Heart left ventricle (tissue), 16 donors: ENCODE data around the gene COPB1. TPM values are rescaled to one million over a fixed set of nuclear protein-coding genes. Genes with fewer than 3 reads are reported as not detected.
"Not testable (repeated sequence)": the region's sequence is repeated elsewhere in the genome, so short reads cannot be mapped to it uniquely, and the experiment has no call there.

Source experiments
- ATAC-seq, 4 donors: fragments of 200-7000 bp; cut with Tn5 transposase; one replicate each; pipeline ENCODE4 v1.9.1; 2020 to 2022; ENCODE audit warnings: moderate library complexity in 4 of 4, mild to moderate bottlenecking in 3 of 4, moderate number of reproducible peaks in 1 of 4
- DNase-seq, 5 donors: peaks; one replicate each; pipeline ENCODE4 v3.0.0-alpha.2; 2020
- H3K27ac ChIP-seq, 12 donors: fragments of 200-600 bp; sonication (generic) in 4 of 12; one replicate each; pipeline versions ENCODE4 v1.5.0 to v1.8.0; 2016 to 2022; ENCODE audit warnings: mild to moderate bottlenecking in 2 of 12
- H3K27me3 ChIP-seq, 9 donors: fragments of 200-600 bp; sonication (generic) in 2 of 9; one replicate each; pipeline versions ENCODE4 v1.5.1 to v1.8.0; 2016 to 2022; ENCODE audit warnings: mild to moderate bottlenecking in 3 of 9
- H3K36me3 ChIP-seq, 9 donors: fragments of 200-600 bp; sonication (generic) in 2 of 9; one replicate each; pipeline versions ENCODE4 v1.5.0 to v1.8.0; 2018 to 2022; ENCODE audit warnings: mild to moderate bottlenecking in 2 of 9
- H3K4me1 ChIP-seq, 12 donors: fragments of 200-600 bp; sonication (generic) in 4 of 12; one replicate each; pipeline versions ENCODE4 v1.5.0 to v1.8.0; 2016 to 2022; ENCODE audit warnings: mild to moderate bottlenecking in 3 of 12
- H3K4me3 ChIP-seq, 12 donors: fragments of 200-600 bp; sonication (generic) in 4 of 12; one replicate each; pipeline versions ENCODE4 v1.5.0 to v1.8.0; 2017 to 2022; ENCODE audit warnings: mild to moderate bottlenecking in 9 of 12, moderate library complexity in 4 of 12
- H3K9me3 ChIP-seq, 12 donors: fragments of 200-600 bp; sonication (generic) in 4 of 12; one replicate each; pipeline versions ENCODE4 v1.5.0 to v1.8.0; 2016 to 2022; ENCODE audit warnings: mild to moderate bottlenecking in 1 of 12
- POLR2A ChIP-seq, 2 donors: fragments of 450-650 bp; IDR thresholded peaks; one replicate each; pipeline ENCODE4 v1.6.1; 2017; ENCODE audit warnings: antibody characterized with exemption in 2 of 2, mild to moderate bottlenecking in 2 of 2, moderate library complexity in 2 of 2
- WGBS, 4 donors: extraction: QIAGEN DNeasy Blood & Tissue Kit in 2 of 4; methylation state at CpG; one replicate each; pipeline versions ENCODE4 v1.1.5 to v1.1.7; 2013 to 2018; 5-methylcytosine and 5-hydroxymethylcytosine counted together
- intact Hi-C, 10 donors: fragments of 100-400 bp; cut with DNase I; formaldehyde crosslinking; loops; one replicate each; pipeline versions ENCODE4 v1.11.1 to v1.14.2; 2022
- polyA plus RNA-seq, 2 donors: library from polyadenylated mRNA; stranded (reverse); fragments of 200-250 nt; gene quantifications; one replicate each; pipeline ENCODE4 v1.2.3, GENCODE V29; 2013
- total RNA-seq, 9 donors: library from RNA; depleted of rRNA in 2 of 9; stranded (reverse); fragments of >200 nt in 2 of 9; fragmentation: NEBNext Ultra II Directional in 3 of 9; extraction: Animal tissue kit (Norgen Biotek cat#: 25700) in 3 of 9; gene quantifications; one replicate each; pipeline versions ENCODE4 v1.1.0 to v1.2.4, GENCODE V29; 2016 to 2023
- TF ChIP-seq, protein P1 (sequence below), 12 donors: fragments of 200-600 bp; sonication (generic) in 4 of 12; IDR thresholded peaks; one replicate each; pipeline versions ENCODE4 v1.5.0 to v1.8.0; 2018 to 2022; ENCODE audit warnings: antibody characterized with exemption in 12 of 12, mild to moderate bottlenecking in 5 of 12
- donor health status: ischemic (EF 13 %, LVEDD 7.1; RV severe dilation, severe dysfunction).
- donor health status: healthy with polysubstance abuse.
- donor health status: DM: no; HTN: yes; CAD: no.
- donor health status: DM: no; HTN: no; CAD: no.
- donor health status: ischemic (EF 25% LVEDD 6.9; RV normal size, moderate dysfunction).
- donor health status: ischemic (EF 25% LVEDD 5.7; RV mildly dilated, moderate dysfunction).
- donor health status: healthy.
- donor health status: DM: yes; HTN: yes; CAD: no.
- donor health status: ischemic (EF 35%, LVEDD 5.7; RV mildly dilated, moderate dysfunction).
- donor health status: nonischemic (EF 11% LVEDD 7.7; RV severe dilation, severe dysfunction).
- donor health status: DM: yes; HTN: yes; CAD: no.
- donor health status: PGD.
- donor health status: ischemic (EF 29% LVEDD 5.4; RV normal size, mild dysfunction).
- donor health status: nonischemic (EF 23%, LVEDD 6.1; RV moderate dilation, normal function).

COPB1 gene
- total and polyA plus RNA-seq, 11 donors, result 23.4 to 72.1 (median 51.3) TPM

DNA sequence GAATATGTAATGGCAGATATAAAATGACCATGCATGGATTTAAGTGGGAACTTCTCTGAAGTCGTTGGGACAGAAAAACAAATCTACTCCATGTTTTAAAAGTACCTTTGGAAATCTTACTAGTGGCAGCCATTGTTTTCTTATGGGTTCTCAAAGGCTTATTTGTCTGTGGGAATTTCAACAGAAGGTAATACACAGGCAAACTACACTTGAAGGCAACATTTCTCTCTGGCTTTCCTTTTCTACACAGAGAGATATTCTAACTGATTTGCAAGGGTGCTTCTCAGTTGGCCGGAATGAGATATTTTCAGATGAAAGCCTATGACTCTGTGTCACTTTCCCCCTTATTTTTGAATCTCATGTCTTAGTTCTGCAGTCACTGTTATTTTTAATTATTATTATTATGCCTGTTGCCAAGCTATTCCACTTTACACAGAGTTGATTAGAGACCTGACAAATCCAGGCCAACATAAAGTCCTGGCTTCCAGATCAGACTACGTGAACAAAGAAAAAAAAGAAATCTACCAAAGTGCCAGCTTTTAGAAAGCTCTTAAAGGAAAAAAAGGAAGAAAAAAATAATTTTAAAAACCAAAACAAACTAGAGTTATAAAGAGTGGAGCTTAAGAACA lies 39.4 kb upstream of the COPB1 start:
- Histone ChIP-seq H3K27ac (peak overlapping the region in 11 of 12 donors; percentile 33 to 75 (median 52)), H3K9me3 (no peaks in the 10 kb centered on the region), H3K27me3 (no peaks in the 10 kb centered on the region), H3K4me1 (peaks cover 0 to 47% (median 29%) of the 10 kb centered on the region in 12 donors), H3K4me3 (no peak overlapping the region), H3K36me3 (no peaks in the 10 kb centered on the region)
- intact Hi-C loops, result loop anchor here in 9 of 10 donors (5.0 to 10.0 kb wide), 6 partner anchors 103 to 536 kb away; partner anchors contain the start of genes CALCB (in 3 of the 9), CYP2R1 (in 2 of the 9) and PDE3B (in 1 of the 9)
- TF ChIP-seq POLR2A (IDR thresholded peaks at IDR 0.05), result no peak
- TF ChIP-seq, protein P1, sequence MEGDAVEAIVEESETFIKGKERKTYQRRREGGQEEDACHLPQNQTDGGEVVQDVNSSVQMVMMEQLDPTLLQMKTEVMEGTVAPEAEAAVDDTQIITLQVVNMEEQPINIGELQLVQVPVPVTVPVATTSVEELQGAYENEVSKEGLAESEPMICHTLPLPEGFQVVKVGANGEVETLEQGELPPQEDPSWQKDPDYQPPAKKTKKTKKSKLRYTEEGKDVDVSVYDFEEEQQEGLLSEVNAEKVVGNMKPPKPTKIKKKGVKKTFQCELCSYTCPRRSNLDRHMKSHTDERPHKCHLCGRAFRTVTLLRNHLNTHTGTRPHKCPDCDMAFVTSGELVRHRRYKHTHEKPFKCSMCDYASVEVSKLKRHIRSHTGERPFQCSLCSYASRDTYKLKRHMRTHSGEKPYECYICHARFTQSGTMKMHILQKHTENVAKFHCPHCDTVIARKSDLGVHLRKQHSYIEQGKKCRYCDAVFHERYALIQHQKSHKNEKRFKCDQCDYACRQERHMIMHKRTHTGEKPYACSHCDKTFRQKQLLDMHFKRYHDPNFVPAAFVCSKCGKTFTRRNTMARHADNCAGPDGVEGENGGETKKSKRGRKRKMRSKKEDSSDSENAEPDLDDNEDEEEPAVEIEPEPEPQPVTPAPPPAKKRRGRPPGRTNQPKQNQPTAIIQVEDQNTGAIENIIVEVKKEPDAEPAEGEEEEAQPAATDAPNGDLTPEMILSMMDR (IDR thresholded peaks at IDR 0.05), result no peak
- DNase-seq, result no peak
- 52 to 61% (median 56%) methylated on average over 3 of the region's 3 CpGs for WGBS, 4 donors
- ATAC-seq, result peak in 3 of 4 donors; percentile 41 to 64 (median 42)

- Histone ChIP-seq H3K36me3 (no peaks in the 10 kb centered on the region), H3K4me3 (no peak overlapping the region), H3K9me3 (no peaks in the 10 kb centered on the region), H3K27me3 (no peaks in the 10 kb centered on the region), H3K27ac (peak overlapping the region in 11 of 12 donors; percentile 33 to 75 (median 52)), H3K4me1 (peaks cover 0 to 47% (median 29%) of the 10 kb centered on the region in 12 donors)
- ATAC-seq (peak; percentile 45 to 59 (median 54)), DNase-seq (peak in 3 of 5 donors; percentile 36 to 65 (median 42))
- TF ChIP-seq, protein P1 (IDR thresholded peaks at IDR 0.05), result no peak
- no peak for TF ChIP-seq POLR2A (IDR thresholded peaks at IDR 0.05)
- WGBS, 4 donors, result 60 to 66% (median 61%) methylated on average over 6 of the region's 6 CpGs
- intact Hi-C loops, result loop anchor here in 9 of 10 donors (5.0 to 10.0 kb wide), 6 partner anchors 104 to 536 kb away; partner anchors contain the start of genes CALCB (in 3 of the 9), CYP2R1 (in 2 of the 9) and PDE3B (in 1 of the 9)
Measured at GRCh38 chr11:14538271-14538925, 38.8 kb upstream of the COPB1 start.

GRCh38 chr11:14537134-14537599 lies 37.6 kb upstream of the COPB1 start:
- 6 to 12% (median 9%) methylated on average over 5 of the region's 5 CpGs for WGBS, 4 donors
- no peak for TF ChIP-seq POLR2A (IDR thresholded peaks at IDR 0.05)
- TF ChIP-seq, protein P1 (IDR thresholded peaks at IDR 0.05), result peak; percentile 66 to 86 (median 78)
- Histone ChIP-seq H3K9me3 (no peaks in the 10 kb centered on the region), H3K36me3 (no peaks in the 10 kb centered on the region), H3K4me1 (peaks cover 0 to 45% (median 29%) of the 10 kb centered on the region in 12 donors), H3K27me3 (no peaks in the 10 kb centered on the region), H3K27ac (peak overlapping the region in 4 of 12 donors; percentile 42 to 74 (median 54)), H3K4me3 (peak overlapping the region in 1 of 12 donors; percentile 23)
- ATAC-seq, result no peak
- no peak for DNase-seq
- intact Hi-C loops, result loop anchor here (1.0 to 10.0 kb wide), 10 partner anchors 105 to 538 kb away; partner anchors contain the start of genes CALCB (in 3 of the 10), CYP2R1 (in 2 of the 10) and PDE3B (in 1 of the 10)

DNA sequence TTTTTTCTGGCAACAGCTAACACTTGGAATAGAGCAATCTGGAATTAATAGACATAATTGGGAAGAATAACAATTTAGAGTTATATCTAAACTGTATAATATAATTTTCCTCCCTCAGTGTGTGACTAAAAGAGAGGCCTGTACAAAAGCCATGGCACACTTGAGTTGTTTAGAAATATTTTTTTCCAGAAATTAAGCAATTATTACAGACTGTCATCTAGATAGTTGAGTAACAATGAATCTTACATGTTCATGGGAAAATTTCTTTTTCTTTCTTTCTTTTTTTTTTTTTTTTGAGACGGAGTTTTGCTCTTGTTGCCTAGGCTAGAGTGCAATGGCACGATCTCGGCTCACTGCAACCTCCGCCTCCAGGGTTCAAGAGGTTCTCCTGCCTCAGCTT lies 35.6 kb upstream of the COPB1 start:
- not testable (repeated sequence) for H3K27ac ChIP-seq, H3K9me3 ChIP-seq, H3K4me3 ChIP-seq, H3K36me3 ChIP-seq, ATAC-seq, H3K27me3 ChIP-seq, DNase-seq
- 94 to 99% (median 96%) methylated on average over 4 of the region's 4 CpGs for WGBS, 4 donors
- intact Hi-C loops, result loop anchor here in 9 of 10 donors (5.0 to 10.0 kb wide), 6 partner anchors 107 to 540 kb away; partner anchors contain the start of genes CALCB (in 3 of the 9), CYP2R1 (in 2 of the 9) and PDE3B (in 1 of the 9)
- H3K4me1 ChIP-seq, result peaks cover 0 to 26% (median 17%) of the 10 kb centered on the region in 12 donors
